Glomerular endothelial cell (primary cell): Measurements from ENCODE around the gene TEX2. TPM values are rescaled to one million over a fixed set of nuclear protein-coding genes. Genes with fewer than 3 reads are reported as not detected.
"Not testable (repeated sequence)": the region's sequence is repeated elsewhere in the genome, so short reads cannot be mapped to it uniquely, and the experiment has no call there.

Experiments used
- DNase-seq: peaks from one replicate; pipeline ENCODE4 v3.0.0-alpha.2; 2011; ENCODE audit warnings: low read depth, low spot score; ENCODE audit errors: extremely low read depth
- total RNA-seq: library from RNA; depleted of rRNA; stranded (reverse); fragments of >200 nt; gene quantifications from 2 replicates; pipeline ENCODE4 v1.2.3, GENCODE V29; 2015

Gene TEX2
- total RNA-seq, 1 donor from 2014 or later: 24.3 TPM

- no peak for DNase-seq
Observed at GRCh38 chr17:64216338-64217248, 46.5 kb downstream of the TEX2 start.

- no peak for DNase-seq
Observed at GRCh38 chr17:64216000-64216337, 47.1 kb downstream of the TEX2 start.

- DNase-seq: no peak
Observed at GRCh38 chr17:64214950-64215349, 48.1 kb downstream of the TEX2 start.

- DNase-seq: no peak
Observed at GRCh38 chr17:64213995-64214811, 48.9 kb downstream of the TEX2 start.

- no peak for DNase-seq
Observed at GRCh38 chr17:64212122-64212521, 50.9 kb downstream of the TEX2 start.

- DNase-seq: no peak
Observed at GRCh38 chr17:64209983-64210382, 53.1 kb downstream of the TEX2 start.

GRCh38 chr17:64209356-64209941 lies 53.6 kb downstream of the TEX2 start:
- DNase-seq: no peak

- not testable (repeated sequence) for DNase-seq
Observed at GRCh38 chr17:64208656-64209055, 54.4 kb downstream of the TEX2 start.

GRCh38 chr17:64205804-64206203 lies 57.3 kb downstream of the TEX2 start:
- DNase-seq: no peak

GRCh38 chr17:64203630-64204029 lies 59.4 kb downstream of the TEX2 start:
- no peak for DNase-seq

GRCh38 chr17:64202683-64203344 lies 60.2 kb downstream of the TEX2 start:
- no peak for DNase-seq

- no peak for DNase-seq
Observed at GRCh38 chr17:64200080-64201032, 62.7 kb downstream of the TEX2 start.

GRCh38 chr17:64198331-64199090 lies 64.5 kb downstream of the TEX2 start:
- no peak for DNase-seq

GRCh38 chr17:64196601-64197000 lies 66.5 kb downstream of the TEX2 start:
- DNase-seq: no peak

- no peak for DNase-seq
Observed at GRCh38 chr17:64193561-64193960, 69.5 kb downstream of the TEX2 start.

GRCh38 chr17:64192589-64192988 lies 70.5 kb downstream of the TEX2 start:
- DNase-seq: no peak

GRCh38 chr17:64190472-64190871 lies 72.6 kb downstream of the TEX2 start:
- DNase-seq: no peak

GRCh38 chr17:64188088-64188487 lies 75.0 kb downstream of the TEX2 start:
- no peak for DNase-seq
